MCF 10A (cell line): ENCODE measurements around the gene HEPN1. TPM values are rescaled to one million over a fixed set of nuclear protein-coding genes. Genes with fewer than 3 reads are reported as not detected.

Experiments used
- BruUV-seq: library from RNA; stranded (reverse); fragments of 400-500 nt; replicated peaks from 2 replicates; lab custom pipeline; 2021; lab: Mats Ljungman, UMichigan
- CTCF ChIA-PET: fragments of 300-600 bp; sonication (Branson Sonifier 250); formaldehyde crosslinking; extraction: SDS; loops from one replicate; lab custom pipeline; 2021; ENCODE audit warnings: antibody characterized with exemption, inconsistent platforms; lab: Yijun Ruan, JAX
- POLR2A ChIA-PET: fragments of 300-600, 350-650 bp; sonication (Branson Sonifier 250); formaldehyde crosslinking; extraction: SDS; loops from one replicate; lab custom pipeline; 2020; ENCODE audit warnings: antibody characterized with exemption, inconsistent platforms; lab: Yijun Ruan, JAX
- DNase-seq: peaks from one replicate; pipeline ENCODE4 v3.0.0-alpha.2; 2018; ENCODE audit not compliant: unreplicated experiment
- H3K27ac Mint-ChIP-seq: one replicate; pipeline ENCODE4 v1.8.0; 2022; ENCODE audit warnings: mild to moderate bottlenecking, low read depth, mixed read lengths; ENCODE audit not compliant: unreplicated experiment
- H3K27me3 Mint-ChIP-seq: one replicate; pipeline ENCODE4 v1.8.0; 2022; ENCODE audit warnings: mixed read lengths; ENCODE audit not compliant: insufficient read depth, unreplicated experiment
- H3K36me3 Mint-ChIP-seq: one replicate; pipeline ENCODE4 v1.8.0; 2022; ENCODE audit warnings: mild to moderate bottlenecking, moderate library complexity, mixed read lengths; ENCODE audit not compliant: insufficient read depth, unreplicated experiment
- H3K4me1 Mint-ChIP-seq: one replicate; pipeline ENCODE4 v1.8.0; 2022; ENCODE audit warnings: mixed read lengths; ENCODE audit not compliant: insufficient read depth, unreplicated experiment
- H3K4me3 Mint-ChIP-seq: one replicate; pipeline ENCODE4 v1.8.0; 2022; ENCODE audit warnings: mild to moderate bottlenecking, moderate library complexity, mixed read lengths; ENCODE audit not compliant: unreplicated experiment
- H3K9me3 Mint-ChIP-seq: one replicate; pipeline ENCODE4 v1.8.0; 2022; ENCODE audit warnings: mixed read lengths; ENCODE audit not compliant: unreplicated experiment
- intact Hi-C: fragments of 100-400 bp; cut with micrococcal nuclease; formaldehyde crosslinking; loops from 2 replicates; pipeline ENCODE4 v1.14.1; 2022
- total RNA-seq: library from RNA; stranded (reverse); gene quantifications from 2 replicates; pipeline ENCODE4 v1.2.3, GENCODE V29; 2022
- TF ChIP-seq, protein P1 (sequence below): fragments of 200-600 bp; IDR thresholded peaks from one replicate; pipeline ENCODE4 v1.8.0; 2022; ENCODE audit warnings: antibody characterized with exemption, mild to moderate bottlenecking; ENCODE audit not compliant: unreplicated experiment

The HEPN1 gene
- total RNA-seq, 1 experiment from 2014 or later, result not detected

DNA sequence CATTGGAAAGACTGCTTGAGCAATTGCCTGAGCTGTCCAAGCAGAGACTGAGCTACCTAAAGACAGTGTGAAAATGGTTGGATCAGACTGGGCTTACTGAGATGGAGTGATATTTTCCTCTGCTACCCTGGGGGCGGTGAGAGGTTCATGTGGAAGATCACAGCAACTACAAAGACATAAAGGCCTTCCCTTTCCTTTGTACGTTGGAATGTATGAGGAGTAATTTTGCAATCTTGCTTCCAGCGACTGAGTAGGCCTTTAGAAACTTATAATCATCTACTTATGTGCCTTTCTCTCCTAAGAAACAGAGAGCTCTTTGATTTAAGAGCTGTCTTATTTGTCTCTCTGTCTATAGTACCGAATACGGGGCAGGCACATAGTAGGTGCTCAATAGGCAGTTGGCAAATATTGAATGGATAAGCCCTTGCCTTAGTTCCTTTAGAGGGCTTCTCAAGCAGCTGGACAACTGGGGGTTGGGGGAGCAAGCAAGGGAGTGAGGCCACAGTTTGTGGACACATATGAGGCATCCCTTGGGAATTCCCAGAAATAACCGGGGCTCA lies 19.2 kb downstream of the HEPN1 start:
- TF ChIP-seq, protein P1, sequence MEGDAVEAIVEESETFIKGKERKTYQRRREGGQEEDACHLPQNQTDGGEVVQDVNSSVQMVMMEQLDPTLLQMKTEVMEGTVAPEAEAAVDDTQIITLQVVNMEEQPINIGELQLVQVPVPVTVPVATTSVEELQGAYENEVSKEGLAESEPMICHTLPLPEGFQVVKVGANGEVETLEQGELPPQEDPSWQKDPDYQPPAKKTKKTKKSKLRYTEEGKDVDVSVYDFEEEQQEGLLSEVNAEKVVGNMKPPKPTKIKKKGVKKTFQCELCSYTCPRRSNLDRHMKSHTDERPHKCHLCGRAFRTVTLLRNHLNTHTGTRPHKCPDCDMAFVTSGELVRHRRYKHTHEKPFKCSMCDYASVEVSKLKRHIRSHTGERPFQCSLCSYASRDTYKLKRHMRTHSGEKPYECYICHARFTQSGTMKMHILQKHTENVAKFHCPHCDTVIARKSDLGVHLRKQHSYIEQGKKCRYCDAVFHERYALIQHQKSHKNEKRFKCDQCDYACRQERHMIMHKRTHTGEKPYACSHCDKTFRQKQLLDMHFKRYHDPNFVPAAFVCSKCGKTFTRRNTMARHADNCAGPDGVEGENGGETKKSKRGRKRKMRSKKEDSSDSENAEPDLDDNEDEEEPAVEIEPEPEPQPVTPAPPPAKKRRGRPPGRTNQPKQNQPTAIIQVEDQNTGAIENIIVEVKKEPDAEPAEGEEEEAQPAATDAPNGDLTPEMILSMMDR, result no peak
- Mint-ChIP-seq H3K27me3 (no peaks in the 10 kb centered on the region), H3K36me3 (no peaks in the 10 kb centered on the region), H3K9me3 (no peaks in the 10 kb centered on the region), H3K4me3 (no peak overlapping the region), H3K27ac (no peak overlapping the region), H3K4me1 (no peaks in the 10 kb centered on the region)
- no TSS peak for BruUV-seq
- no peak for DNase-seq
- ChIA-PET CTCF (interaction anchor here (0.7 to 1.2 kb wide), 2 partner anchors 12 to 102 kb away, joined by 3 to 7 read pairs; no protein-coding TSS in a partner anchor), POLR2A (interaction anchor here (1.1 to 1.6 kb wide), 2 partner anchors 14 to 15 kb away, joined by 3 to 5 read pairs; no protein-coding TSS in a partner anchor)
- intact Hi-C loops, result no loop called here

DNA sequence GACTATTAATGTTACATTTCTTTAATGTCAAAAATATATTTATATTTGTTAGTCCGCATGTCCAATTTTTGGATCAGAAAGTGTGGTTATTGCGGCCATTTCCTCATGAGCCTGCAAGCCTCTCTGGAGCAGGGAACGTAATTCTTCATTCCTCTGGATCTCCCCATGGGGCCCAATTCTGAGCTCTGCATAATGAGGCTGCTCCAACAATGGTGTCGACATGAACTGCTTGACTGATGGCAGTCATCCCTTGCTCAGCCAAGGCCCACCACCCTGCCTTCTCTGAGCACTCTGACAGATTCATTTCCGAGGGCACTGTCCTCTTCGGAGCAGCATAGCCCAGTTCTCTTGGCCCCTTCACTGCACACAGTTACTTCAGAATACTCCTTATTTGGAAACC lies 19.9 kb downstream of the HEPN1 start:
- Mint-ChIP-seq H3K36me3 (no peaks in the 10 kb centered on the region), H3K4me1 (no peaks in the 10 kb centered on the region), H3K4me3 (no peak overlapping the region), H3K27ac (no peak overlapping the region), H3K27me3 (no peaks in the 10 kb centered on the region), H3K9me3 (no peaks in the 10 kb centered on the region)
- POLR2A ChIA-PET, result interaction anchor here (0.6 to 1.6 kb wide), 2 partner anchors 14 to 183 kb away, joined by 3 to 5 read pairs; no protein-coding TSS in a partner anchor
- TF ChIP-seq, protein P1, result no peak
- no peak for DNase-seq
- CTCF ChIA-PET, result no interaction called here
- no TSS peak for BruUV-seq
- intact Hi-C loops, result no loop called here

DNA sequence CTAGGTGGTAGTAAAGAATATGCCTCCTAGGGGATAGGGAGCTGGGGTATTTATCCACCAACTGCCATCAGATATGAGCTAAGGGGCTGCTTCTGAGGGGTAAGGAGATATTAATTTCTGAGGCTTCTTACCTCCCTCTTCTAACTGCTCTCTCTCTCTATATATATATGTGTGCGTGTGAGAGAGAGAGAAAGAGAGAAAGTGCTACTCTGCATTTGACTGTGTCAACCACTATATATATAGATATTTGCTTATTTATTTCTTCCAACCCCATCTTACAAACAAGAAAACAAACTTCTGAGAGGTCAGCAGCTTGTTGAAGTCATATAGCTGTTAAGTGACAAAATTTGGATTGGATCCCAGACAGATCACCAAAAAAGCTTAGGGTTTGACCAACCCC lies 22.7 kb downstream of the HEPN1 start:
- intact Hi-C loops, result no loop called here
- no peaks in the 10 kb centered on the region for H3K27me3 Mint-ChIP-seq
- H3K27ac Mint-ChIP-seq, result no peak overlapping the region
- ChIA-PET CTCF (interaction anchor here (0.9 to 1.3 kb wide), 2 partner anchors 75 to 199 kb away, joined by 3 to 5 read pairs; no protein-coding TSS in a partner anchor), POLR2A (interaction anchor here (2.7 kb wide), 1 partner anchor 12 kb away, joined by 16 read pairs; the partner anchor contains the start of gene CCDC15)
- peaks cover 7% of the 10 kb centered on the region for H3K4me1 Mint-ChIP-seq
- no peaks in the 10 kb centered on the region for H3K36me3 Mint-ChIP-seq
- no peak overlapping the region for H3K4me3 Mint-ChIP-seq
- TF ChIP-seq, protein P1, result no peak
- BruUV-seq, result no TSS peak
- DNase-seq, result no peak
- H3K9me3 Mint-ChIP-seq, result no peaks in the 10 kb centered on the region

DNA sequence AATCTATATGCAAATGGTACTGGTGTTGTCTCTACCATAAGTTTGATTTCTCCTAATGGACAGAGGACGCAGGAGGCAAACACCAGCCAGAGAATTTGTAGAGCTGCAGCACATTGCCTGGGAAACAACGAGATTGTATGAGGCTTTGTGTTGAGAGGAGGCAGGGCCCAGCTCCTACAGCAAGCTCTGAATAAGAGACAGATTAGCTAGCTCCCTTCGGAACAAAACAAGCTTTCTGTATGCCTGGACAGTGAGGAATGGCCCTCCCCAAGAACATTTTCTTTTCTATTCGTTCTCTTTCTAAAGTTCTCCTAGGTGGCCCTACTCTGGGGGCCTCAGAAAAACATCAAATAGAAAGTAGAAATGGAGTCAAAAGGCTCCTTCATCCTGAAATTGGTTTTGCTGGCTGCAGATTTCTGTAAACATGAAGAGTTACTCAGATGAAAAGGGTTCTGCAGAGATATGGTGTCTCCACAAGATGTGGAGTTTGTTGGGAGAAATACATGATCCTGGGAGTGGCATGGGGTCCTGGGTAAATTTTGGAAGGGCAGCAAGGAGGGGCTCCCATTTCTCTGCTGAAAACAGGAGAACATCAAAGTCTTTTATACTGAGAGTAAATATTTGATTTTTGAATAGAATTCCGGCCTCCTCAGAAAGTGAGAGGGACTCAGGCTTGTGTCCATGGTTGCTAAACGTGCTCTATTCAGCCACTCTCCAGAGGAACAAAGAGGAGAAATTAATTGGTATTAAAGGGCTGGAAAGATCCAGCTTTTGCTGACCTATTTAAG lies 23.6 kb downstream of the HEPN1 start:
- Mint-ChIP-seq H3K36me3 (no peaks in the 10 kb centered on the region), H3K9me3 (no peaks in the 10 kb centered on the region), H3K27me3 (no peaks in the 10 kb centered on the region), H3K4me3 (no peak overlapping the region), H3K4me1 (peaks cover 9% of the 10 kb centered on the region), H3K27ac (no peak overlapping the region)
- CTCF ChIA-PET, result interaction anchor here (0.5 to 0.7 kb wide), 2 partner anchors 19 to 66 kb away, joined by 3 read pairs; no protein-coding TSS in a partner anchor
- no peak for DNase-seq
- intact Hi-C loops, result no loop called here
- POLR2A ChIA-PET, result interaction anchor here (2.7 kb wide), 1 partner anchor 11 kb away, joined by 16 read pairs; the partner anchor contains the start of gene CCDC15
- BruUV-seq, result no TSS peak
- TF ChIP-seq, protein P1, result no peak
